GM19452 (cell line): ENCODE data around the gene MDN1.
"Not testable (repeated sequence)": the region's sequence is repeated elsewhere in the genome, so short reads cannot be mapped to it uniquely, and the experiment has no call there.

Experiments used
- ATAC-seq: cut with Tn5 transposase; IDR thresholded peaks from one replicate; pipeline ENCODE4 v1.9.1; 2021; ENCODE audit not compliant: unreplicated experiment

Gene MDN1

GRCh38 chr6:89826029-89826528 lies 6.5 kb upstream of the MDN1 start:
- no peak for ATAC-seq

GRCh38 chr6:89818977-89819335 lies 638 bp downstream of the MDN1 start:
- ATAC-seq: peak; percentile 19

- no peak for ATAC-seq
Observed at GRCh38 chr6:89817481-89817880, 2.1 kb downstream of the MDN1 start.

- ATAC-seq: not testable (repeated sequence)
Observed at GRCh38 chr6:89813422-89813821, 6.2 kb downstream of the MDN1 start.

- ATAC-seq: no peak
Observed at GRCh38 chr6:89807581-89807980, 12.0 kb downstream of the MDN1 start.

- no peak for ATAC-seq
Observed at GRCh38 chr6:89805814-89806371, 13.7 kb downstream of the MDN1 start.

GRCh38 chr6:89803271-89803670 lies 16.3 kb downstream of the MDN1 start:
- no peak for ATAC-seq

- ATAC-seq: no peak
Observed at GRCh38 chr6:89799756-89800155, 19.8 kb downstream of the MDN1 start.

- no peak for ATAC-seq
Observed at GRCh38 chr6:89799096-89799495, 20.5 kb downstream of the MDN1 start.

GRCh38 chr6:89797317-89797716 lies 22.3 kb downstream of the MDN1 start:
- no peak for ATAC-seq

GRCh38 chr6:89794324-89794723 lies 25.3 kb downstream of the MDN1 start:
- ATAC-seq: no peak

GRCh38 chr6:89793586-89793985 lies 26.0 kb downstream of the MDN1 start:
- no peak for ATAC-seq

- no peak for ATAC-seq
Observed at GRCh38 chr6:89792881-89793280, 26.7 kb downstream of the MDN1 start.

- ATAC-seq: no peak
Observed at GRCh38 chr6:89790403-89790802, 29.2 kb downstream of the MDN1 start.

GRCh38 chr6:89789980-89790379 lies 29.6 kb downstream of the MDN1 start:
- ATAC-seq: no peak

- no peak for ATAC-seq
Observed at GRCh38 chr6:89787660-89788328, 31.8 kb downstream of the MDN1 start.

GRCh38 chr6:89786970-89787369 lies 32.6 kb downstream of the MDN1 start:
- ATAC-seq: no peak

GRCh38 chr6:89784838-89785237 lies 34.8 kb downstream of the MDN1 start:
- ATAC-seq: no peak

GRCh38 chr6:89783293-89783692 lies 36.3 kb downstream of the MDN1 start:
- not testable (repeated sequence) for ATAC-seq

GRCh38 chr6:89782222-89782621 lies 37.4 kb downstream of the MDN1 start:
- ATAC-seq: no peak

- ATAC-seq: no peak
Observed at GRCh38 chr6:89781070-89782034, 38.2 kb downstream of the MDN1 start.

GRCh38 chr6:89777455-89777854 lies 42.1 kb downstream of the MDN1 start:
- ATAC-seq: no peak
